SU-DHL-6 (cell line): ENCODE results near the gene FANK1.

Experiments
- EZH2phosphoT487 ChIP-seq: fragments of 200-600 bp; sonication (generic), shearing (Covaris generic); conservative IDR thresholded peaks from 2 replicates; pipeline ENCODE4 v1.6.1; 2018; ENCODE audit warnings: mild to moderate bottlenecking, antibody characterized with exemption, low read length, moderate library complexity, mixed read lengths
- TF ChIP-seq, protein P1 (sequence below): fragments of 200-600 bp; sonication (generic); IDR thresholded peaks from one replicate; pipeline ENCODE4 v1.5.1; 2017; ENCODE audit warnings: antibody characterized with exemption, mild to moderate bottlenecking, low read length, moderate library complexity; ENCODE audit not compliant: insufficient read depth, poor library complexity, severe bottlenecking

DNA sequence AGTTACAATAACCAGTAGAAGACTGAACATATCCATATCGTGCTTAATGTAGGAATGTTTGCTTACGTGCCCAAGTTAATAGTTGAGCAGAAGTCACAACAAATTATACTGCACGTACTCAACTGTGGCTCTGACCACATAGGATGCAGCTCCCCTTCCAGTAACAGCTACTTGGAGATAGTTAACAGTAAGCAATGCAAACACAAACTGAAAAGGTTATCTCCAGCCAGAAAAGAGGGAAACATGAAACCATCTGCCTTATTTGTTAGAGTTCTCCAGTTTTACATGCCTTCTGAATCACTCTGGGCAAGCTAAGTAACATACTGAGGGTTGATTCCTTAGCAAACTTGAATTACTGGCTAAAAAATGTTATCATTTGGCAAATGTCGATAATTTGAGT is 25.0 kb upstream of the FANK1 start:
- TF ChIP-seq, protein P1, sequence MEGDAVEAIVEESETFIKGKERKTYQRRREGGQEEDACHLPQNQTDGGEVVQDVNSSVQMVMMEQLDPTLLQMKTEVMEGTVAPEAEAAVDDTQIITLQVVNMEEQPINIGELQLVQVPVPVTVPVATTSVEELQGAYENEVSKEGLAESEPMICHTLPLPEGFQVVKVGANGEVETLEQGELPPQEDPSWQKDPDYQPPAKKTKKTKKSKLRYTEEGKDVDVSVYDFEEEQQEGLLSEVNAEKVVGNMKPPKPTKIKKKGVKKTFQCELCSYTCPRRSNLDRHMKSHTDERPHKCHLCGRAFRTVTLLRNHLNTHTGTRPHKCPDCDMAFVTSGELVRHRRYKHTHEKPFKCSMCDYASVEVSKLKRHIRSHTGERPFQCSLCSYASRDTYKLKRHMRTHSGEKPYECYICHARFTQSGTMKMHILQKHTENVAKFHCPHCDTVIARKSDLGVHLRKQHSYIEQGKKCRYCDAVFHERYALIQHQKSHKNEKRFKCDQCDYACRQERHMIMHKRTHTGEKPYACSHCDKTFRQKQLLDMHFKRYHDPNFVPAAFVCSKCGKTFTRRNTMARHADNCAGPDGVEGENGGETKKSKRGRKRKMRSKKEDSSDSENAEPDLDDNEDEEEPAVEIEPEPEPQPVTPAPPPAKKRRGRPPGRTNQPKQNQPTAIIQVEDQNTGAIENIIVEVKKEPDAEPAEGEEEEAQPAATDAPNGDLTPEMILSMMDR = no peak
- no peak for TF ChIP-seq EZH2phosphoT487
